T-helper 9 cell (primary cell): ENCODE measurements around the gene SP5.
"Not testable (repeated sequence)": the region's sequence is repeated elsewhere in the genome, so short reads cannot be mapped to it uniquely, and the experiment has no call there.

Source experiments
- DNase-seq: peaks from one replicate; pipeline ENCODE4 v3.0.0-alpha.2; 2020
- total RNA-seq, 2 donors: gene quantifications; one replicate each; lab custom pipeline; 2026; lab: John Stamatoyannopoulos, UW

The SP5 gene
- total RNA-seq: 0 reads per million in 2 donors

- DNase-seq: no peak
These were observed at the start of gene SP5 for GRCh38 chr2:170715062-170715931. TSS of gene SP5 (plus strand) at chr2:170715337. CDS start at chr2:170715513, 176 bp downstream.

GRCh38 chr2:170665743-170666142 lies 49.4 kb upstream of the SP5 start:
- DNase-seq: no peak

GRCh38 chr2:170669909-170670308 lies 45.2 kb upstream of the SP5 start:
- no peak for DNase-seq

GRCh38 chr2:170670651-170671050 lies 44.5 kb upstream of the SP5 start:
- no peak for DNase-seq

- DNase-seq: no peak
These were observed 44.1 kb upstream of the SP5 start for GRCh38 chr2:170671079-170671478.

- DNase-seq: not testable (repeated sequence)
These were observed 40.9 kb upstream of the SP5 start for GRCh38 chr2:170674282-170674681.

- DNase-seq: no peak
These were observed 39.4 kb upstream of the SP5 start for GRCh38 chr2:170675701-170676100.

- DNase-seq: no peak
These were observed 35.5 kb upstream of the SP5 start for GRCh38 chr2:170679607-170680079.

- DNase-seq: no peak
These were observed 34.8 kb upstream of the SP5 start for GRCh38 chr2:170680172-170680941.

GRCh38 chr2:170681311-170681710 lies 33.8 kb upstream of the SP5 start:
- DNase-seq: no peak

GRCh38 chr2:170685591-170685990 lies 29.5 kb upstream of the SP5 start:
- no peak for DNase-seq

- no peak for DNase-seq
These were observed 25.7 kb upstream of the SP5 start for GRCh38 chr2:170689481-170689880.

GRCh38 chr2:170690640-170691039 lies 24.5 kb upstream of the SP5 start:
- DNase-seq: no peak

GRCh38 chr2:170694316-170694715 lies 20.8 kb upstream of the SP5 start:
- DNase-seq: no peak

- no peak for DNase-seq
These were observed 19.4 kb upstream of the SP5 start for GRCh38 chr2:170695521-170696410.

GRCh38 chr2:170696948-170697347 lies 18.2 kb upstream of the SP5 start:
- DNase-seq: no peak

GRCh38 chr2:170701011-170701410 lies 14.1 kb upstream of the SP5 start:
- DNase-seq: no peak

- no peak for DNase-seq
These were observed 11.2 kb upstream of the SP5 start for GRCh38 chr2:170703776-170704476.

- DNase-seq: no peak
These were observed 7.0 kb upstream of the SP5 start for GRCh38 chr2:170707821-170708795.

GRCh38 chr2:170710609-170710979 lies 4.5 kb upstream of the SP5 start:
- DNase-seq: no peak
